ENCODE data around the gene TCP11L2. TPM values are rescaled to one million over a fixed set of nuclear protein-coding genes. Genes with fewer than 3 reads are reported as not detected.

TCP11L2 gene
- 11.3 TPM for polyA plus RNA-seq (ENCODE audit: insufficient read length)

- peak; percentile 86 for DNase-seq
Observed at GRCh38 chr12:106302401-106303201, at the start of gene TCP11L2. TCP11L2 (plus strand) TSS chr12:106302733; CDS start chr12:106311076, 8,343 bp downstream.

- DNase-seq, result no peak
Observed at GRCh38 chr12:106254724-106255123, 47.8 kb upstream of the TCP11L2 start.

GRCh38 chr12:106255493-106255892 is 47.0 kb upstream of the TCP11L2 start:
- no peak for DNase-seq

- DNase-seq, result no peak
Observed at GRCh38 chr12:106255952-106256351, 46.6 kb upstream of the TCP11L2 start.

- DNase-seq, result no peak
Observed at GRCh38 chr12:106256524-106256923, 46.0 kb upstream of the TCP11L2 start.

- DNase-seq, result no peak
Observed at GRCh38 chr12:106258226-106258625, 44.3 kb upstream of the TCP11L2 start.

- DNase-seq, result no peak
Observed at GRCh38 chr12:106258935-106259334, 43.6 kb upstream of the TCP11L2 start.

GRCh38 chr12:106265116-106265515 is 37.4 kb upstream of the TCP11L2 start:
- DNase-seq, result no peak

GRCh38 chr12:106267535-106267934 is 35.0 kb upstream of the TCP11L2 start:
- DNase-seq, result no peak

- no peak for DNase-seq
Observed at GRCh38 chr12:106269150-106269771, 33.3 kb upstream of the TCP11L2 start.

- DNase-seq, result no peak
Observed at GRCh38 chr12:106271575-106272505, 30.7 kb upstream of the TCP11L2 start.

- DNase-seq, result no peak
Observed at GRCh38 chr12:106273491-106273890, 29.0 kb upstream of the TCP11L2 start.

- no peak for DNase-seq
Observed at GRCh38 chr12:106274012-106274411, 28.5 kb upstream of the TCP11L2 start.

GRCh38 chr12:106274575-106275121 is 27.9 kb upstream of the TCP11L2 start:
- DNase-seq, result no peak

GRCh38 chr12:106275458-106275857 is 27.1 kb upstream of the TCP11L2 start:
- no peak for DNase-seq

- DNase-seq, result no peak
Observed at GRCh38 chr12:106276032-106276740, 26.3 kb upstream of the TCP11L2 start.

GRCh38 chr12:106280106-106280505 is 22.4 kb upstream of the TCP11L2 start:
- DNase-seq, result no peak

- DNase-seq, result no peak
Observed at GRCh38 chr12:106281056-106281782, 21.3 kb upstream of the TCP11L2 start.

- no peak for DNase-seq
Observed at GRCh38 chr12:106281804-106282203, 20.7 kb upstream of the TCP11L2 start.

- no peak for DNase-seq
Observed at GRCh38 chr12:106282457-106283097, 20.0 kb upstream of the TCP11L2 start.
